HG03439 (cell line): ENCODE measurements around the gene PUM2.

ENCODE experiments used
- ATAC-seq: cut with Tn5 transposase; IDR thresholded peaks from one replicate; pipeline ENCODE4 v1.9.1; 2021; ENCODE audit warnings: mild to moderate bottlenecking, moderate library complexity; ENCODE audit not compliant: unreplicated experiment

PUM2 gene

DNA sequence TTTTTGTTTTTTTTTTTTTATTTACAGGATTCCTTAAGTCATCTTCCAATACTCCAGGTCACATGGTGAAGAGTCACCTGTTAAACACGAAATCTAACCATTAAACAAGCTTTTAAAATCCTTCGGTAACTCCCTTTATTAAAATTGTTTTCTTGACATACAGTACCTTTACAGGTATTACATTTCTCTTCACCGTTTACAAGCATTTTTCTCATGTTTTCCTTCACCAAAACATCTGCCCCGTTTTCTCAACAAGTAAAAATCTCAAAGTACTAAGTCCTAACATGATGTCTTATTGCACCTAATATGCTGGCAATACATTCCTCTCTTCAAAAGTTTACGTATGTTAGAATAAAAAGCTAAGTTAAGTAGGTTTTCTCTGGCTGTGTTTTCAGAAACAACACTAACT, 1.1 kb downstream of the PUM2 start:
- no peak for ATAC-seq

- no peak for ATAC-seq
Measured at GRCh38 chr2:20348542-20348941, 2.1 kb downstream of the PUM2 start.

- no peak for ATAC-seq
Measured at GRCh38 chr2:20346565-20347381, 3.9 kb downstream of the PUM2 start.

GRCh38 chr2:20343128-20343527, 7.5 kb downstream of the PUM2 start:
- ATAC-seq, result no peak

- ATAC-seq, result no peak
Measured at GRCh38 chr2:20339012-20339411, 11.6 kb downstream of the PUM2 start.

GRCh38 chr2:20334605-20335203, 15.9 kb downstream of the PUM2 start:
- ATAC-seq, result no peak

- no peak for ATAC-seq
Measured at GRCh38 chr2:20333738-20334137, 16.9 kb downstream of the PUM2 start.

DNA sequence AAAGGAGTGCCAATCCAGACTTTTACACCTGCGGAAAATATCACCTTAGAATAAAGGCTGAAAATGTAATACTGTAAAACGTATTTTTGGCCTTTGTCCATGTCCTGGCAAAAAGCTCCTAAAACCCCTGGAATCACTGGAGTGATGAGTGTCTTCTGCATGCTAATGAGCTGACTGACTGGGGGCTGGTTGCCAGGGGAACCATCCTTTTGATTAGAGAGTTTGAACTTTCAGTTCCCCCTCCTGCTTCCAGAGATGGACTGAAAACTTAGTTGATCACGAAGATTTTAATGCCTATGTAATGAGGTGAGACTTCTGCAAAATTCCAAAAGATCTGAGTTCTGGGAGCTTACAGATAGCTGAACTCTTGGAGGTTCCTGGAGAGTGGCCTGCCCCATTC, 20.5 kb downstream of the PUM2 start:
- no peak for ATAC-seq

- no peak for ATAC-seq
Measured at GRCh38 chr2:20327370-20327769, 23.3 kb downstream of the PUM2 start.

DNA sequence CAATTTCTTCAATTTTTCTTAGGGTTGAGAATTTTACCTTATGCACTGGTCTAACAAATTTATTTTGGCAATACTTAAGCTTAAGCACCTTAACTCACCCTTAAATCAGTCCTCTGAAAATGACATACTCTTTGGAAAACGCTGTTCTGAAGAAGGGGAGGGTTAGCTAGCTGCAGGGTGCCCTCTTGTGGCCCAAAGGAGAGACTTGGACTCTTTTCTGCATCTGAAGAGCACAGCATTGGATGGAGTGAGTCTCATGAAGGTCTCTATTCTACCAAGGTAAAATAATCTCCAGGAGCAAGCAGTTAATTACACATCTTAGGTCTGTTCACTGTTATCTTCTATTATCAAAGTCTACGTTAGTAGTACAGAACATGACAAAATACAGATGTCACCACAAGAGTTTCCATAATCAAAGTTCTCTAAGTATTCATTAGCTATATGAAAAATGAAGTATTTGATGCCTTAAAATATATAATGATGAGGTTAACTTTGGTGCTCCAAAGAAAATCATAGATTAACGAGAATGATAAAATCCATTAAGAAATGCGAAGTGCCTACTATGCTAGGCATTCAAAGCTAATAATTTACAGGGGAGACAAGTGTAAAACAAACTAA, 24.4 kb downstream of the PUM2 start:
- peak; percentile 59 for ATAC-seq

DNA sequence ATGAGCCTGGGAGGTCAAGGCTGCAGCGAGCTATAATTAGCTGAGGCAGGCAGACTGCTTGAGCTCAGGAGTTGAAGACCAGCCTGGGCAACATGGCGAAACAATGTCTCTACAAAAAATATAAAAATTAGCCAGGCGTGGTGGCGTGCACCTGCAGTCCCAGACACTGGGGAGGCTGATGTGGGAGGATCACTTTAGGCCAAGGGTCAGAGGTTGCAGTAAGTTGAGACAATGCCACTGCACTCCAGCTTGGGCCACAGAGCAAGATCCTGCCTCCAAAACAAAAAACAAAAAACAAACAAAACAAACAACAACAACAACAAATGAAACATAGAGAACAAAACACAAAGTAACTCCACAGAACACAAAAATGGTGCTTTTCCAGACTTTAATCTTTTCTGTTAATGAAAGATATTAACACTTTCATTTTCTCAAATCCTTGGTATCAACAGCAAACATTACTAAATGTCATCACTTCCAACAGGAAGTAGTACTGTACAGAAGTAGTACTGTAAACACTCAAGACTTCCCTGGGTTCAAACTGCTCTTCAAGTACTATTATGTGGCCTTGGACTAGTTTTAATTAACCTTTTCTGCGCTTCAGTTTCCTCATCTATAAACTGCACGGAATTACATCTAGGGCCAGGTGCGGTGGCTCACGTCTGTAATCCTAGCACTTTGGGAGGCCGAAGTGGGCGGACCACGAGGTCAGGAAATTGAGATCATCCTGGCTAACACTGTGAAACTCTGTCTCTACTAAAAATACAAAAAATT, 27.9 kb downstream of the PUM2 start:
- ATAC-seq, result no peak

DNA sequence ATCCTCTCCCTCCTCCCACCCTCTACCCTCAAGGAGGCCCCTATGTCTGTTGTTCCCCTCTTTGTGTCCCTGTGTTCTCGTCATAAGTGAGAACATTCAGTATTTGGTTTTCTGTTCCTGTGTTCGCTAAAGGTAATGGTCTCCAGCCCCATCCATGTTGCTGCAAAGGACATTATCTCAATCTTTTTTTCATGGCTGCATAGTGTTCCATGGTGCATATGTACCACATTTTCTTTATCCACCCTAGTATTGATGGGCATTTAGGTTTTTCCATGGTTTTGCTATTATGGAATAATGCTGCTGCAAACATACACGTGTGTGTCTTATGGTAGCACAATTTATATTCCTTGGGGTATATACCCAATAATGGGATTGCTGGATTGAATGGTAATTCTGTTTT, 33.0 kb downstream of the PUM2 start:
- no peak for ATAC-seq

GRCh38 chr2:20317197-20317596, 33.4 kb downstream of the PUM2 start:
- no peak for ATAC-seq

DNA sequence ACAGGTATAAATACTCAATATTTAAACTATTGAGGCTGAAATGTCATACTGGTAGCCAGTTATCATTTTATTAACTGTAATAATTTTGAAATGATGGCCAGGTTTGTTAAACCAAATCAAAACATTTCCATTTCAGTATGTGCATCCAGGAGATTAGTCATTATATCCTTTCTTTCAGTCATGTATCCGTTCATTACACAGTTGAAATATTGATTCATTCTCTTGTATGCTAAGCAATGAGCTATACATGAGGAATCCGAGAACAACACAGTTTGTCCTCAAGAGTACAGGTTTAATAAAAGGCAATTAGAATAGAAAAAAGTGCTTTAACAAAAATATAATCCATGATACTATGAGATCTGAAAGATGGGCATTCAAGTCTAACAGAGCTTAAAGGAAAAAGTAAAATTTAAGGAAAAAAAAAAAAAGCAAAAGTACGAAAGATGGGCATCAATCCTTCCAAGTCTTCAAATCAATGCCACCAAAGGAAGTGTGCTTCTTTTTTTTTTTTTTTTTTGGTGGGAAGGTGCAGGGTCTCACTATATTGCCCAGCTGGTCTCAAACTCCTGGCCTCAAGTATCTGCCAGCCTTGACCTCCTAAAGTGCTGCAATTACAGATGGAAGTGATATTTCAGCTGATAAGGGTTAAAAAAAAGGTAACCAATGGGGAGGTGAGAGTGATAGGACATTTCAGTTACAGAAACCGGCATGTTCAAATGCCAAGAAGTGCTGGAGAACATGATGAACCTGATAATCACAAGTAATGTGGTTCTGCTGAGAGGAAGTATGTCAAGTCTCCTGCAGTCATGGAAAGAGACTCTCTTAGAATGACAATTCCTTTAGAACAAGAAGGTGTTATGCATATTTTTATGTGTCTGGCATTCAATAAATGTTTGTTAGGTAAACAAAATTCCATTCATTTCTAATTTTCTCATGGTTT, 35.8 kb downstream of the PUM2 start:
- no peak for ATAC-seq

GRCh38 chr2:20313659-20314058, 37.0 kb downstream of the PUM2 start:
- no peak for ATAC-seq

DNA sequence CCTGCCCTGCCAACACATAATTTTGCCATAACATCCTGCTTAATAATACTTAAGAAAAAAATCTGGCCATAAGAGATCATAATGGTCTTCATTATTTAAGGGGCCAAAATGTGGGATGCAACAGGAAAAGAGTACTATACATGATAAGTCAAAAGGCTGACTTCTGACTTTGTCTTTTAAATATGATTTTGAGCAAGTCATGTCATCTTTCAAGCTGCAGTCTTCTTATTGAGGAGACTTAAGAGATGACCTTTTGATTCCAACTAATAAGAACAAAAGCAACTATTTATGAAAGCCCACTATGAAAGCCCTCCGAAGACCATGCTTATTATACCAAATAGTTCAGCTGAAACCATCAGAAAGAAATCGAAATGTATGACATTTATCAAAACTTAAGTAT, 41.6 kb downstream of the PUM2 start:
- ATAC-seq, result no peak

- ATAC-seq, result no peak
Measured at GRCh38 chr2:20307311-20307710, 43.3 kb downstream of the PUM2 start.

GRCh38 chr2:20304411-20304810, 46.2 kb downstream of the PUM2 start:
- ATAC-seq, result no peak

DNA sequence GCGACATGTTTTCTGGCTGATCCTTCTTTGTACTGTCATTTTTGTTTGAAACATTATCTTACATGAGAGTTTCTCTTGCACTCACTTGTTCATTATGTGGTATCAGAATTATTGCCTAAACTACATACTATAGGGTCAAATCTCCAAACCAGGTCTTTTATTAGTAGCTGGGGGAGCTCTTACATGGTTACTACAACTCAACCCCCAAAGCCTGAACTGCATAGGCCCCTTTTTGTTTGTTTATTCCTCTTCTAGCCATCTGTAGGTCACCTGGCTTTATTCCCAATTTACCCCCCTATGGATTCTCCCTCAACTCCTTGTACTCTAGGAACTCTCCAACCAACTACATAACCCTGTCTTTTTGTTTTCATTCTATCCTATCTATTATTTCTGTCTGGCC, 46.7 kb downstream of the PUM2 start:
- no peak for ATAC-seq

DNA sequence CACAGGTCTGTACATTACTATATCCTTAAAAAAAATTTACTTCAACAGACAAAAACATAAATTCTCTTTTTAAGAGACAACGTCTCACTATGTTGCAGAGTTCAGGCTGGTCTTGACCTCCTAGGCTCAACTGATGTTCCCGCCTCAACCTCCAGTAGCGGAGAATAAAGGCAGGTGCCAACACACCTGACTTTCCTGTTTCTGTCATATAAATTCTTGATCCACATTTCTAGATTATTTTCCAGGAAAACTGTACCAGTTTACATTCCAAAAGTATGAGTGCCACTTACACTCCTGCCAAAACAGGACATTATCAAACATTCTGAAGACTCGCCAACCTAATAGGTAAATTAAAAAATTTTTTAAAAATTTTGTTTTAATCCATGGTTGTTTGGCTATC, 48.6 kb downstream of the PUM2 start:
- ATAC-seq, result no peak
